Esophagus squamous epithelium (tissue), 5 donors: Measurements from ENCODE around the gene SPRED3. TPM values are rescaled to one million over a fixed set of nuclear protein-coding genes. Genes with fewer than 3 reads are reported as not detected.

Experiments
- DNase-seq: peaks from one replicate; lab custom pipeline; 2025; lab: John Stamatoyannopoulos, UW
- H3K27ac ChIP-seq, 4 donors: fragments of 200-600 bp; sonication (generic); one replicate each; pipeline ENCODE4 v1.5.1; 2016 to 2019; ENCODE audit warnings: mild to moderate bottlenecking in 1 of 4
- H3K27me3 ChIP-seq, 4 donors: fragments of 200-600 bp; sonication (generic); 1 replicate in 3 of 4; 2 replicates in 1 of 4; pipeline versions ENCODE4 v1.5.1 to v1.6.0; 2017 to 2021; ENCODE audit warnings: antibody characterized with exemption in 1 of 4
- H3K36me3 ChIP-seq, 3 donors: fragments of 200-600 bp; sonication (generic); one replicate each; pipeline ENCODE4 v1.5.1; 2016 to 2019
- H3K4me1 ChIP-seq, 3 donors: fragments of 200-600 bp; sonication (generic); one replicate each; pipeline ENCODE4 v1.5.1; 2017 to 2019
- H3K4me3 ChIP-seq, 4 donors: fragments of 200-600 bp; sonication (generic); 1 replicate in 3 of 4; 2 replicates in 1 of 4; pipeline ENCODE4 v1.5.1; 2016 to 2019; ENCODE audit warnings: mild to moderate bottlenecking in 2 of 4, moderate library complexity in 1 of 4
- H3K9me3 ChIP-seq, 3 donors: fragments of 200-600 bp; sonication (generic); one replicate each; pipeline ENCODE4 v1.5.1; 2016 to 2019
- POLR2A ChIP-seq, 4 donors: fragments of 450-650 bp; IDR thresholded peaks; one replicate each; pipeline ENCODE4 v1.6.1; 2017; ENCODE audit warnings: antibody characterized with exemption in 4 of 4, mild to moderate bottlenecking in 4 of 4, moderate library complexity in 3 of 4
- WGBS, 2 donors: methylation state at CpG; one replicate each; pipeline ENCODE4 v1.1.5; 2018; 5-methylcytosine and 5-hydroxymethylcytosine counted together
- intact Hi-C: fragments of 100-400 bp; cut with DNase I; formaldehyde crosslinking; loops from one replicate; pipeline ENCODE4 v1.15.0; 2022
- total RNA-seq, 4 donors: library from RNA; depleted of rRNA; stranded (reverse); fragments of >200 nt; gene quantifications; one replicate each; pipeline ENCODE4 v1.1.0, GENCODE V29; 2016
- TF ChIP-seq, protein P1 (sequence below), 6 experiments: fragments of 450-650 bp in 4 of 6; fragments of 200-600 bp in 2 of 6; sonication (generic) in 2 of 6; IDR thresholded peaks; one replicate each; pipeline ENCODE4 v1.5.1; 2016 to 2019; ENCODE audit warnings: antibody characterized with exemption in 6 of 6, mild to moderate bottlenecking in 4 of 6, moderate library complexity in 4 of 6
- donor health status: DM: yes; HTN: yes; CAD: no.

The SPRED3 gene
- total RNA-seq, 4 donors from 2014 or later: 0.15 to 0.38 (median 0.35) TPM; not detected in 1

DNA sequence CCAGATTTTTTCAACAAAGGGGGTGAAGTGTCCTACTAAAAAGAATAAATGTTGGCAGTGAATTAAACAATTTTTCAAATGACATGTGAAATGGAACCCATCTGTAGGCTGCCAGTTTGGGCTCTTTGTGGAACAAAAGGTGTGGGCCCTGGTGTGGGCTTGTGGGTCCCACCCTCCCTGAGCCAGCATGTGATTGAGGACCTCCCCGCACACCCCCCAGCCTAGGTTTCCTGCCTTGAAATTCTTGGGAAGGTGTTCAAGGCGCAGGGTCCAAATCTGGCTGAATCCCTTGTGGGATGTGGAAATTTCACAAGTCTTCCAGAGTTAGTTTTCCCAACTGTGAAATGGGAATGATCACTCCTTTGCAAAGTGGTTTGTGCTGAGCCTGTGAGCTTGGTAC lies 4.8 kb upstream of the SPRED3 start:
- intact Hi-C loops: no loop called here
- H3K27ac ChIP-seq: no peak overlapping the region
- H3K36me3 ChIP-seq: peaks cover 18 to 72% (median 32%) of the 10 kb centered on the region in 3 donors
- peaks cover 0 to 54% (median 0%) of the 10 kb centered on the region in 4 donors for H3K27me3 ChIP-seq
- 94 to 100% methylated on average over 1 to 2 of the region's 2 CpGs for WGBS, 2 donors
- DNase-seq: no peak
- peaks cover 18 to 45% (median 26%) of the 10 kb centered on the region in 3 donors for H3K4me1 ChIP-seq
- no peaks in the 10 kb centered on the region for H3K9me3 ChIP-seq
- no peak for TF ChIP-seq POLR2A (IDR thresholded peaks at IDR 0.05)
- TF ChIP-seq, protein P1, sequence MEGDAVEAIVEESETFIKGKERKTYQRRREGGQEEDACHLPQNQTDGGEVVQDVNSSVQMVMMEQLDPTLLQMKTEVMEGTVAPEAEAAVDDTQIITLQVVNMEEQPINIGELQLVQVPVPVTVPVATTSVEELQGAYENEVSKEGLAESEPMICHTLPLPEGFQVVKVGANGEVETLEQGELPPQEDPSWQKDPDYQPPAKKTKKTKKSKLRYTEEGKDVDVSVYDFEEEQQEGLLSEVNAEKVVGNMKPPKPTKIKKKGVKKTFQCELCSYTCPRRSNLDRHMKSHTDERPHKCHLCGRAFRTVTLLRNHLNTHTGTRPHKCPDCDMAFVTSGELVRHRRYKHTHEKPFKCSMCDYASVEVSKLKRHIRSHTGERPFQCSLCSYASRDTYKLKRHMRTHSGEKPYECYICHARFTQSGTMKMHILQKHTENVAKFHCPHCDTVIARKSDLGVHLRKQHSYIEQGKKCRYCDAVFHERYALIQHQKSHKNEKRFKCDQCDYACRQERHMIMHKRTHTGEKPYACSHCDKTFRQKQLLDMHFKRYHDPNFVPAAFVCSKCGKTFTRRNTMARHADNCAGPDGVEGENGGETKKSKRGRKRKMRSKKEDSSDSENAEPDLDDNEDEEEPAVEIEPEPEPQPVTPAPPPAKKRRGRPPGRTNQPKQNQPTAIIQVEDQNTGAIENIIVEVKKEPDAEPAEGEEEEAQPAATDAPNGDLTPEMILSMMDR (IDR thresholded peaks at IDR 0.05): no peak
- H3K4me3 ChIP-seq: no peak overlapping the region

DNA sequence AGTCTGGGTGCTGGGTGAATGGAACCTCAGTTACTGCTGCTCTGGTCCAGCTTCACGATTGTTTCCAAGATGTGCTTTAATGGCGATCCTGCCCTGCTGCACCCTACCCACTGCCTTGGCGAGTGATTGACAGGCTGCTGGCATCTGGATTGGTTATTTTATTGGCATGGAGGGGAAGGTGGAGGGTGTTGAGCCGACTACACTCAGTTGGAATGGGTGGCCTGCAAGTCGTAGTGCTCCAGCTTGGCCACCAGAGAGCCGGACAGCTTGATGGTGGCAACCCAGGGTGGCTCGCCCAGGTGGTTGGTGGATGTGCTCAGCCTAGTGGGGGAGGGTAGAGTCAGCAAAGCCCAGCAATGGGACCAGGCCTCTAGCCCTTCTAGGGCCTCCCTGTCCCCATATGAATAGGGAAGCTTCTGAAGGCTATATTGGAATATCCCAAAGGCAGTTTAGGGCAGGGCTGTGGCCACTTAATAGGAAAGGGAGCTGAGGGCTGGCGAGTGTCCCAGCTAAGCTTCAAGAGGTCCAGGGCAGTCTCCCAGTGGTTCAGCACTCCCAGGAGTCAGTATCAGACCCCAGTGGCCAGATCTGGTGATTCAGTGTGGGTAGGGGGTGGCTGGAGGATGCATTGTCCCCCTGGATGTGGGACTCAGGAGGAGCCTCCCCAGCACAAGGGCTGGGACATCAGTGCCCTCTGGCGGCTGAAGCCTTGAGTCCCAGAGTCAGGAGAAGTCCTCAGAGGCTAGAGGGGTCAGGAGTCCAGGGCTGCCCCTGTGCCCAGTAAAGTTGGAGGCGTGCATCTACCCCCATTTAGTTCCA lies 4.1 kb upstream of the SPRED3 start:
- Histone ChIP-seq H3K27me3 (peaks cover 0 to 61% (median 0%) of the 10 kb centered on the region in 4 donors), H3K4me1 (peaks cover 25 to 51% (median 32%) of the 10 kb centered on the region in 3 donors), H3K36me3 (peaks cover 18 to 65% (median 27%) of the 10 kb centered on the region in 3 donors), H3K27ac (no peak overlapping the region), H3K9me3 (no peaks in the 10 kb centered on the region), H3K4me3 (no peak overlapping the region)
- 77 to 81% methylated on average over 4 to 8 of the region's 10 CpGs for WGBS, 2 donors
- TF ChIP-seq, protein P1 (IDR thresholded peaks at IDR 0.05): peak in 2 of 6 experiments; percentile 4 to 43
- TF ChIP-seq POLR2A (IDR thresholded peaks at IDR 0.05): no peak
- intact Hi-C loops: no loop called here
- no peak for DNase-seq

DNA sequence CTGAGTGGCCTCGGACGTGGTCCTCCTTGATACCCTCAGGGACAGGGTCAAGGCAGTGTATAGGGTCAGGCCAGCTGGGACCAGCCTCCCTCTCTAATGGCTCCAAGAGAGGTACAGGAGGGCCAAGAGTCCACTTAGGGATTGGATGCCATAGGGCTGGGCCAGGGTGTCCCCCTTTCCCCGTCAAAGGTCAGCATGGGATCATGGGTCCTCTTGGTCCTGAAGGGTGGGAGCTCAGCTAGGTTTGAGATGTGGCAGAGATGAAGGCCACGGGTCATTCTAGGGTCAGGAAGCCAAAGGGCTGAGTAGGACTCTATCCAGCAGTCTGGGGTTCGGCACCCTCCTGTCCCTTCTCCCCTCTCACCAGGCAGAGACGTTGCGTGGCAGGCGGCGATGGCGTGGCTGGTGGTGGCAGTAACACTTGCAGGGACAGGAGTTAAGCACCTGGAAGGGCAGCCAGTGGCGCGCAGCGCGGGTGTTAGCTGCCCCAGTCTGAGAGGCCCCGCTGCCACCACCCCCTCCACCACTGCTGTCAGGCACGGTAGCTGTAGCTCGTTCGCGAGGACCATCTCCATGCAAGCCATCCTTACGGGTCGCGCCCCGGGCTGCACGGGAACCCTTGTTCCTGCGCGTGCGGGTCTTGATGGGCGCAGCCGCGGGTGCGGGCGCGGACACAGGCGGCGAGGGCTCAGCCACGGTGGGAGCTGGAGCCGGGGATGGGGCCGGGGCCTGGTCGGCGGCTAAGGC lies 3.3 kb upstream of the SPRED3 start:
- Histone ChIP-seq H3K4me1 (peaks cover 28 to 59% (median 34%) of the 10 kb centered on the region in 3 donors), H3K27me3 (peaks cover 0 to 66% (median 0%) of the 10 kb centered on the region in 4 donors), H3K36me3 (peaks cover 18 to 57% (median 26%) of the 10 kb centered on the region in 3 donors), H3K4me3 (no peak overlapping the region), H3K9me3 (no peaks in the 10 kb centered on the region), H3K27ac (no peak overlapping the region)
- WGBS, 2 donors: 87 to 94% methylated on average over 7 of the region's 40 CpGs
- DNase-seq: no peak
- TF ChIP-seq, protein P1 (IDR thresholded peaks at IDR 0.05): no peak
- TF ChIP-seq POLR2A (IDR thresholded peaks at IDR 0.05): no peak
- intact Hi-C loops: no loop called here

DNA sequence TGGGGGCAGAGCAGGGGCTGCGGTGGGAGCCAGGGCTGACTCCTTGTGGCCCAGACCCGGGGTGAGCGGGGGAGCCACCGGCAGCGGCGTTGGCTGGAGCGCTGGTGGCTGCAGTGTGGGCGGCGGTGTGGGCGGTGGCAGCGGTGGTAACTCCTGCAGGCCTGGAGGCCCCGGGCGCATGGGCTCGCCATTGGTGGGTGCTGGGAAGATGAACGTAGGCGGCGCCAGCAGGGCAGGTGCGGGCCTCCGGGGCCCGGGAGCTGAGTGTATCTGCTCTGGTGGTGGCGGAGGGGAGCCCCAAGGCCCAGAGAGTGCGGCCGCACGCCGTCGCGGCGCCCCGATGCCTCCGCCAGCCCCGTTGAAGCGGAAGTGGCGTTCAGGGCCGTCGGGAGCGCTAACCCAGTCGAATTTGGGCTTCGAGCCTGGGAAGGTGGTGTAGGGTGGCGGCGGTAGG lies 2.7 kb upstream of the SPRED3 start:
- DNase-seq: no peak
- Histone ChIP-seq H3K27ac (no peak overlapping the region), H3K9me3 (no peaks in the 10 kb centered on the region), H3K27me3 (peaks cover 0 to 70% (median 0%) of the 10 kb centered on the region in 4 donors), H3K36me3 (peaks cover 15 to 51% (median 23%) of the 10 kb centered on the region in 3 donors), H3K4me3 (no peak overlapping the region), H3K4me1 (peaks cover 28 to 59% (median 34%) of the 10 kb centered on the region in 3 donors)
- intact Hi-C loops: no loop called here
- WGBS, 2 donors: 60 to 72% methylated on average over 5 to 12 of the region's 40 CpGs
- TF ChIP-seq POLR2A (IDR thresholded peaks at IDR 0.05): no peak
- TF ChIP-seq, protein P1 (IDR thresholded peaks at IDR 0.05): no peak
